HFF-Myc (cell line): Measurements from ENCODE around the gene ARFRP1.
"Not testable (repeated sequence)": the region's sequence is repeated elsewhere in the genome, so short reads cannot be mapped to it uniquely, and the experiment has no call there.

Experiments
- DNase-seq: peaks from one replicate; pipeline ENCODE4 v3.0.0-alpha.2; 2011; ENCODE audit warnings: low read depth; ENCODE audit errors: extremely low read depth
- H3K4me3 ChIP-seq: replicated peaks from 2 replicates; pipeline ENCODE4 v1.5.1; 2011; ENCODE audit warnings: low read depth, mild to moderate bottlenecking, control low read depth, low read length
- CTCF ChIP-seq: IDR thresholded peaks from 2 replicates; pipeline ENCODE4 v1.5.1; 2012; ENCODE audit warnings: mild to moderate bottlenecking, low read depth, low read length, control low read depth; ENCODE audit errors: missing control alignments

Gene ARFRP1

GRCh38 chr20:63734111-63734945 is 26.6 kb upstream of the ARFRP1 start:
- DNase-seq, result no peak
- no peak for TF ChIP-seq CTCF
- no peak overlapping the region for H3K4me3 ChIP-seq

- H3K4me3 ChIP-seq, result no peak overlapping the region
- TF ChIP-seq CTCF, result no peak
- DNase-seq, result no peak
Measured at GRCh38 chr20:63733579-63734081, 25.9 kb upstream of the ARFRP1 start.

DNA sequence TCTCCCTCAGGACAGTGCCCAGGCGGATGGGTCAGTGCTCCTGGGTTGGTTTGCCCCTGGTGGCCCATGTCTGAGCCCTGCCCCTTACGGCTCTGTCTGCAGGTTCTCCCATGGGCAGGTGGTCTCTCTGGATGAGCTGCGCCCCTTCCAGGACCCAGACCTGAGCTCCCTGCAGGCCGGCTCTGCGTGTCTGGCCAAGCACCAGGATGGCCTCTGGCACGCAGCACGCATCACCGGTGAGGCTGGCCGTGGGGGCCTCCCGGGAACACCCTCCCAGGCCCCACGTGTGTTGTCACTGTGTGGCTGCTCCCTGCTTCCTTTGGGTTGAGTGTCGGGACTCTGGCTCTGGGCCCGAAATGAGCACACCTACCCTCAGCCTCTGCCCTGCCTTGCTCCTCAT is 25.3 kb upstream of the ARFRP1 start:
- H3K4me3 ChIP-seq, result no peak overlapping the region
- no peak for TF ChIP-seq CTCF
- DNase-seq, result no peak

DNA sequence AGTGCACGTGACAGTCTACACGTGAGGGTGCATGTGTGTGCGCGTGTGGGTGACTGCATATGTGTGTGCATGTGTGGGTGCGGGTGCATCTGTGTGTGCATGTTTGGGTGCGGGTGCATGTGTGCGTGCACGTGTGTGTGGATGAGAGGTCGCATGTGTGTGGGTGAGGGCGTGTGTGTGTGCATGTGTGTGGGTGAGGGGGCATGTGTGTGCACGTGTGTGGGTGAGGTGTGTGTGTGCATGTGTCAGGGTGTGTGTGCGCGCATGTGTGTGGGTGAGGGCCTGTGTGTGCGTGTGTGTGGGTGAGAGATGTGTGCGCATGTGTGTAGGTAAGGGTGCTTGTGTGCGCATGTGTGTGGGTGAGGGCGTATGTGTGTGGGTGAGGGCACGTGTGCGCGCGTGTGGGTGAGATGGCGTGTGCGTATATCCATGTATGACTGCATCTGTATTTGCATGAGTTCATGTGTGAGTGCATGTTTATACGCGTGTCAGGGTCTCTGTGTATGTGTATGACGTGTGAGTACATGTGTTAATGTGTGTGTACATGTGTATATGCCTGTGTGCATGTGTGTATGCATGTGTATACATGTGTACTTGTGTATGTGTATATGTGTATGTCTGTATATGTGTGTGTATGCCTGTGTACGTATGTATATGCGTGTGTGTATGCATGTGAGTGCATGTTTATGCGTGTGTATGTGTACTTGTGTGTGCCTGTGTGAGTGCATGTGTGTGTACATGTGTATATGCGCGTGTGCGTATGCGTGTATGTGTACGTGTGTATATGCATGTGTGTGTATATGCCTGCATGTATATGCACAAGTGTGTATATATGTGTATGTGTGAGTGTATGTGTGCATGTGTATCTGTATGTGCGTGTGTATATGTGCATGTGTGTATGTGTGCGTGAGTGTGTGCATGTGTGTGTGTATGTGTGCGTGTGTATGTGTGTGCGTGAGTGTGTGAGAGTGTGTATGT is 24.6 kb upstream of the ARFRP1 start:
- H3K4me3 ChIP-seq, result no peak overlapping the region
- no peak for TF ChIP-seq CTCF
- no peak for DNase-seq

- no peak for TF ChIP-seq CTCF
- no peak overlapping the region for H3K4me3 ChIP-seq
- no peak for DNase-seq
Measured at GRCh38 chr20:63731410-63731809, 23.6 kb upstream of the ARFRP1 start.

DNA sequence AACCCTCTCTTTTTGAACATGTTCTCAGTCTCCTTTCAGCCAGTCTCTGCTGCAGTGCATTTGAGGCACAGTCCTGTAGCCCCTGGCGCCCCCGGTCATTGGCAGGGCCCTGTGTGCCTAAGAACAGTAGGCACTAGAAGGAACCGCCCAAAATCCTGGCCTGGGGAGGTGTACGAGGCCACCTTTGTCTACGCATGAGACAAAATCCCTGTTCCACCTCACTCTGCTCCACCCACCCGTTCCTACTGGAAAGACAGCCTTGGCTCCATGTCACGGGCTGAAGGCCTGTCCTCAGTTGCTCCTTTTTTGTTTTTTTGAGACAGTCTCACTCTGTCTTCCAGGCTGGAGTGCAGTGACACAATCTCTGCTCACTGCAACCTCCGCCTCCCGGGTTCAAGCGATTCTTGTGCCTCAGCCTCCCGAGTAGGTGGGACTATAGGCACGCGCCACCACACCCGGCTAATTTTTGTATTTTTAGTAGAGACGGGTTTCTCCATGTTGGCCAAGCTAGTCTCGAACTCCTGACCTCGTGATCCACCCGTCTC is 22.5 kb upstream of the ARFRP1 start:
- not testable (repeated sequence) for H3K4me3 ChIP-seq, DNase-seq

- not testable (repeated sequence) for DNase-seq, H3K4me3 ChIP-seq
Measured at GRCh38 chr20:63722967-63723622, 15.3 kb upstream of the ARFRP1 start.
